Uterus (tissue), 2 donors: ENCODE results near the gene TOMM40.

Source experiments
- POLR2A ChIP-seq, 2 donors: fragments of 450-650 bp; IDR thresholded peaks; one replicate each; pipeline ENCODE4 v1.6.1; 2016; ENCODE audit warnings: antibody characterized with exemption in 2 of 2, mild to moderate bottlenecking in 1 of 2, moderate library complexity in 1 of 2
- TF ChIP-seq, protein P1 (sequence below), 4 experiments: fragments of 200-600 bp in 2 of 4; fragments of 450-650 bp in 2 of 4; sonication (generic) in 2 of 4; IDR thresholded peaks; one replicate each; pipeline ENCODE4 v1.5.1; 2016 to 2019; ENCODE audit warnings: antibody characterized with exemption in 4 of 4, mild to moderate bottlenecking in 2 of 4, moderate library complexity in 1 of 4

DNA sequence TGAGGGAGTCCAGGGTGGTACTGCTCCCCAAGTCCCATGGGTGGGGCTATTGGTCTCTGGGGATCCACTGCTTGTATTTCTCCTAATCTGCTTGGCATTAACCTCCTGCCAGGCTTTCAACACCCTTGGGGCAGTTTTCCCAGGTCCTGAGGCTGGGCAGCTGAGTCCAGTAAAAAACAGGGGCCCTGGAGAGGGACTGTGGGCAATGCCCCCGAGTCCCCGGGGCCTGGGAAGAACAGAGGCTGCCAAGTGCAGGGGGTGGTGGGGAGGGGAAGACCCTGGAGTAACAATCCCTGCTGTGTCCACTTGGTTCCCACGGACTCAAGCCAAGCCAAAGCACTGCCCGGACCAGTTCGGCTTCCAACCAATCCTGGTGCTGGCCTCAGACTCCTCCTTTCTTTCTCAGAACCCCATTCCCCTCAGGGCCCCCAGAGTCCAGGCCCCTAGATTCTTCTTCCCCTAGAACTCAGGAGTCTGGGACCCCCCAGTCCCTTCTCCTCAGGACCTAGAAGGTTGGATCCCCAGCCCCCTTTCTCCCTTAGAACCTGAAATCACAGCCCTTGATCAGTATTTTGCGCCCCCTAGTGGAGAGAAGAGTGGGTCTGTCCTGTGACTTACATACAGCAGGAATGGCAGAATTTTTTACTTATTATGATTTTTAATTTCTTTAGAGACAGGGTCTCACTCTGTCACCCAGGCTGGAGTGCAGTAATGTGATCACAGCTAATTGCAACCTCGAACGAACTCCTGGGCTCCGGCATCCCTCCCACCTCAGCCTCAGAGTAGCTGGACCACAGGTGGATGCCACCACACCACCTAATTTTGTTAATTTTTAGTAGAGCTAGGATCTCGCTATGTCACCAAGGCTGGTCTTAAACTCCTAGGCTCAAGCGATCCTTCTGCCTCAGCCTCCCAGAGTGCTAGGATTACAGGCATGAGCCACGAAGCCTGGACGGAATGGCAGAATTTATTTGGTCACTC is 60.4 kb downstream of the TOMM40 start:
- TF ChIP-seq, protein P1, sequence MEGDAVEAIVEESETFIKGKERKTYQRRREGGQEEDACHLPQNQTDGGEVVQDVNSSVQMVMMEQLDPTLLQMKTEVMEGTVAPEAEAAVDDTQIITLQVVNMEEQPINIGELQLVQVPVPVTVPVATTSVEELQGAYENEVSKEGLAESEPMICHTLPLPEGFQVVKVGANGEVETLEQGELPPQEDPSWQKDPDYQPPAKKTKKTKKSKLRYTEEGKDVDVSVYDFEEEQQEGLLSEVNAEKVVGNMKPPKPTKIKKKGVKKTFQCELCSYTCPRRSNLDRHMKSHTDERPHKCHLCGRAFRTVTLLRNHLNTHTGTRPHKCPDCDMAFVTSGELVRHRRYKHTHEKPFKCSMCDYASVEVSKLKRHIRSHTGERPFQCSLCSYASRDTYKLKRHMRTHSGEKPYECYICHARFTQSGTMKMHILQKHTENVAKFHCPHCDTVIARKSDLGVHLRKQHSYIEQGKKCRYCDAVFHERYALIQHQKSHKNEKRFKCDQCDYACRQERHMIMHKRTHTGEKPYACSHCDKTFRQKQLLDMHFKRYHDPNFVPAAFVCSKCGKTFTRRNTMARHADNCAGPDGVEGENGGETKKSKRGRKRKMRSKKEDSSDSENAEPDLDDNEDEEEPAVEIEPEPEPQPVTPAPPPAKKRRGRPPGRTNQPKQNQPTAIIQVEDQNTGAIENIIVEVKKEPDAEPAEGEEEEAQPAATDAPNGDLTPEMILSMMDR (IDR thresholded peaks at IDR 0.05) = peak; percentile 69 to 85 (median 78)
- TF ChIP-seq POLR2A (IDR thresholded peaks at IDR 0.05) = no peak
